Measurements from ENCODE around the gene TMX4.
"Not testable (repeated sequence)": the region's sequence is repeated elsewhere in the genome, so short reads cannot be mapped to it uniquely, and the experiment has no call there.

The TMX4 gene, protein sequence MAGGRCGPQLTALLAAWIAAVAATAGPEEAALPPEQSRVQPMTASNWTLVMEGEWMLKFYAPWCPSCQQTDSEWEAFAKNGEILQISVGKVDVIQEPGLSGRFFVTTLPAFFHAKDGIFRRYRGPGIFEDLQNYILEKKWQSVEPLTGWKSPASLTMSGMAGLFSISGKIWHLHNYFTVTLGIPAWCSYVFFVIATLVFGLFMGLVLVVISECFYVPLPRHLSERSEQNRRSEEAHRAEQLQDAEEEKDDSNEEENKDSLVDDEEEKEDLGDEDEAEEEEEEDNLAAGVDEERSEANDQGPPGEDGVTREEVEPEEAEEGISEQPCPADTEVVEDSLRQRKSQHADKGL

DNA sequence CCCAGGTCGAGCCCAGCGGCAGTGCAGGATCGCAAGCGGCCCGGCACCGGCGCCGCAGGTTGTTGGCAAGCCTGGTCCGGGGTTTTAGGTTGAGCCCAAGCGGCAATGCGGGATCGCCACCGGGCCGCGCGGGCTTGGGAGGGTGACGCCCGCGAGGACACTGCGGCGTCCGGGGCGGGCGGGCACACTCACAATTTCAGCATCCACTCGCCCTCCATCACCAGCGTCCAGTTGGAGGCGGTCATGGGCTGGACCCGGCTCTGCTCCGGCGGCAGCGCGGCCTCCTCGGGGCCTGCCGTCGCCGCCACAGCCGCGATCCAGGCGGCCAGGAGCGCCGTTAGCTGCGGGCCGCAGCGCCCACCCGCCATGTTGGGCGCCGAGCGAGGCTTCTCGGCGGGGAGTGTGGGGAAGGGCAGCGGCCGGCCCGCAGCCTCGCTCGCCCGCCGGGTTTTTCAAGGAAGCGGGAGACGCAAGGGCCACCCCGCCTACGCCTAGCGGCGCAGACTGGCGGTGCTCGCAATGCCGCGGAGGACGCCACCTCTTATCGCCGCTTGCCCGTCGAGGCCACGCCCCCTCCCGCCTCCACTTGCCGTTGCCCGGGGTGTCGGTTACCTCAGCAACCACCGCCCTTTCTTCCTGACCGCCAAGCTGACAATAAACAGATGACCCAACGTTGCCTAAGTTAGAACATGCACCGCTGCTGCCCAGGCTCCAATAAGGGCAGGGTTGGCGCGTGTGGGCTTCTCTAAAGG, at the start of gene TMX4:
TMX4 (minus strand) TSS at position 516 of the 752 bp plus-strand sequence; CDS start at position 368, 148 bp downstream.
- DNase-seq (ENCODE audit: low read depth in 1 of 2, low spot score in 1 of 2) = peak; percentile 80 to 84

- DNase-seq (ENCODE audit: low read depth in 1 of 2, low spot score in 1 of 2) = no peak
Observed at GRCh38 chr20:8067082-8067481, 47.5 kb upstream of the TMX4 start.

DNA sequence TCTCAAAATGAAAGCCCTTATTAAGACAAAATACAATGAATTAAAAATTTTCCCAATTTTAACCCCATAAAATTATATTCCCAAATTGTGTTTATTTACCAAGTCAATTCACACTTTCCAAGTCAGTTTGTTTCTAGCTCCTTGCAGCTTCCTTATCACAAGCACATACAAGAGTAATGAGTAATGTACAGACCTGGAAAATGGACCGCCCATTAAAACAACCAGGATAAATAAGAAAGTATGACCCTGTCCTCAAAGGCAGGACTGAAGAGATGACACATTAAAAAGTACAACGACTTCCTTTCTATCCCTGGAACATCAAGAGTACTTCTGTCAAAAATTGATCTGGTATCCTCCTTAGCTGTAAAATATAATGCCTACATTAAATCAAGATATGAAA, 47.1 kb upstream of the TMX4 start:
- DNase-seq (ENCODE audit: low read depth in 1 of 2, low spot score in 1 of 2) = no peak

- no peak for DNase-seq (ENCODE audit: low read depth in 1 of 2, low spot score in 1 of 2)
Observed at GRCh38 chr20:8065691-8066090, 46.1 kb upstream of the TMX4 start.

DNA sequence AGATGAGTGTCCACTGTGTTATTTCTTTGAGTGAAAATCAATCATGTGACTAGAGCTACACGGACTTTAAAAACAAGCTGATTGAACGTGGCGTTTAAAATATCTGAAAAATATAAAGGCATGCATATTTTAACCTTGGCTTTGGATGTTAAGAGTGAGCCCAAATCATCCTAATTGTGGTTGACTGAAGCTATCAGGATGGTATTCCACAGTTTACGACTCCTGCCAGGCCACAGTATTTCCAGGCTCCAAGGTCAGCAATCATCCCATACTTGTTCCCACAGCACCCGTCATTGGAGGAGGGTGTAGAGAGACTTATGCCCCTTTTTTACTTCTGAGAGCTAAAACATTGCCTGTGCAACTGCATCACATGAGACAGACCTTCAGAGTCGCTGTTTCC, 43.2 kb upstream of the TMX4 start:
- no peak for DNase-seq (ENCODE audit: low read depth in 1 of 2, low spot score in 1 of 2)

DNA sequence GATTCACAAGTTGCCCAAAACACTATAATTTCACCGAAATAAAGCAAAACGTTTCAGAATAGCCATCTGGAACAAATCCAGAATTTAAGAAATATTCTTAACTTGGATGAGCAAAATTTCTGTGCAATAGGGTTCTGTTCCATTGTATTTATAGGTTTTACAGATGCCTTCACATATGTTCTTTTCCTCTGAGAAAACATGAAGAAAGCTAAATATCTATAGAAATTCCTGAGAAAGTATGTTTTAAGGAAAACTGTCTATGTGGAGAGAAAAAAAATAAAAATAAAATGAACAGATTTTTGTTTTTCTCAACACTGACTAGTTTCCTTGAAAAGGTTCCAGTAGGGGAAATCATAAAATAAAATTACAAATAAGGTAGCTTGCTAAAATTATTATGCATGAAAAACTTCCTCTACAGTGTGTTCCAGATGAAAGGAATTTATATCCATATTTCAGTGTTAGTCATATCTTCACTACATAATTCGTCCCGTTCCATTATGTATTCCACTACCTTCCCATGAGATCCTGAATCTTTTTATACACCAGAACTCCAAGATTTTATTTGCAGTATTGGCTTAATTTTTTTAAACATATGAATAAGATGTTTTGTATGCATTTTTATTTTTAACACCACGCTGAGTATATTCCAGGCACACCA, 42.4 kb upstream of the TMX4 start:
- DNase-seq (ENCODE audit: low read depth in 1 of 2, low spot score in 1 of 2) = no peak

DNA sequence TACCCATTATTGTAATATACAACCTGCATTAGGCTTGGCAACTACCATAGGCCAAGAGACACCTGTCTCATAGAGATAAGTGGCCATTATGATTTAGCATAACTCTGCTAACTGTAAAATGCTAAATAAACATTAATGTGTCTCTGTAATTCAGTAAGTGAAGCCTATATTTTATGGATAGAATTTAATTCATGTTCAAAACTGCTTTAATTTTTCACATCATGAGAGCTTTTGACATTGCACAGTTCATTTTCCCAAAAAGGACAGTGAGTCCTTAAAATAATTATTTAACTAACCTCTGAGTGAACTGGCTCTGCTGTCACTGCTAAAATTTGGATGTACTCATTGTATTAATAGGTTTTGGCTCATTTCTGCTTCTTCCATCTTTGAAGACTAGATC, 41.4 kb upstream of the TMX4 start:
- no peak for DNase-seq (ENCODE audit: low read depth in 1 of 2, low spot score in 1 of 2)

GRCh38 chr20:8057871-8058270, 38.3 kb upstream of the TMX4 start:
- DNase-seq (ENCODE audit: low read depth in 1 of 2, low spot score in 1 of 2) = no peak

DNA sequence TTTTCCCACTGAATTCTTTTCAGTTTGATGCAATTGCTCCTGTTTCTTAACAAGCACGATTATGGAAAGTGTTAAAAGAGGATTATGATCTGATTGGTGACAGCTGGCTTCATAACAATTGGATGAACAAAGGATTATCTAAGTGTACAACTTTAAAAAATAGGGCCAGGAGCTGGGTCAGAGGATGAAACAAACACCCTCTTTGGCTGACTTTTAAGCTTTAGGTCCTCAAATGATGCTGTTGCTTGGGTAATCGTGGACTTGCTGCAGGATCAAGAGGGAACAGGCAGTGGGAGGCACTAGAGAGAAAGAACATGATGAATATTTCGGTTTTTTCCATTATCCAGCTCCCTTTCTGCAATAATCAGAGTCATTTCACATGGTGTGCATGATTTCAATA, 35.5 kb upstream of the TMX4 start:
- DNase-seq (ENCODE audit: low read depth in 1 of 2, low spot score in 1 of 2) = no peak

GRCh38 chr20:8050157-8050837, 30.7 kb upstream of the TMX4 start:
- no peak for DNase-seq (ENCODE audit: low read depth in 1 of 2, low spot score in 1 of 2)

GRCh38 chr20:8049310-8049709, 29.7 kb upstream of the TMX4 start:
- DNase-seq (ENCODE audit: low read depth in 1 of 2, low spot score in 1 of 2) = no peak

GRCh38 chr20:8045946-8046345, 26.4 kb upstream of the TMX4 start:
- no peak for DNase-seq (ENCODE audit: low read depth in 1 of 2, low spot score in 1 of 2)

- DNase-seq (ENCODE audit: low read depth in 1 of 2, low spot score in 1 of 2) = no peak
Observed at GRCh38 chr20:8043687-8044282, 24.2 kb upstream of the TMX4 start.

GRCh38 chr20:8039042-8039441, 19.5 kb upstream of the TMX4 start:
- DNase-seq (ENCODE audit: low read depth in 1 of 2, low spot score in 1 of 2) = no peak

DNA sequence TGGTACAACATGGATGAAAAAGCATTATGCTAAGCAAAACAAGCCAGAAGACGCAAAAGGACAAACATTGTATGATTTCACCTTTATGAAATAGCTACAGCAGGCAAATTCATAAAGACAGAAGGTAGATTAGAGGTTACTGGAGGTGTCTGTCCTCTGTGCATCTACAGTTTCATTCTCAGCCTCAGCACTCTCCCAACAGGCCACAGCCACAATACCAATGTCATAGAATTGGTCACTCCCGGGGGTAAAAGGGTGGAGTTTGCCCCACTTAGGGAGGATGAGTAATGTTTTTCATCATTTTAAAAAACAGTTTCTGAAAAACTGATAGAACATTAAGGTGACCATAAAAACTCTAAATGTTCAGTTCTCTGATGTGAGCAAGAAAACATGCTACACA, 17.2 kb upstream of the TMX4 start:
- DNase-seq (ENCODE audit: low read depth in 1 of 2, low spot score in 1 of 2) = no peak

DNA sequence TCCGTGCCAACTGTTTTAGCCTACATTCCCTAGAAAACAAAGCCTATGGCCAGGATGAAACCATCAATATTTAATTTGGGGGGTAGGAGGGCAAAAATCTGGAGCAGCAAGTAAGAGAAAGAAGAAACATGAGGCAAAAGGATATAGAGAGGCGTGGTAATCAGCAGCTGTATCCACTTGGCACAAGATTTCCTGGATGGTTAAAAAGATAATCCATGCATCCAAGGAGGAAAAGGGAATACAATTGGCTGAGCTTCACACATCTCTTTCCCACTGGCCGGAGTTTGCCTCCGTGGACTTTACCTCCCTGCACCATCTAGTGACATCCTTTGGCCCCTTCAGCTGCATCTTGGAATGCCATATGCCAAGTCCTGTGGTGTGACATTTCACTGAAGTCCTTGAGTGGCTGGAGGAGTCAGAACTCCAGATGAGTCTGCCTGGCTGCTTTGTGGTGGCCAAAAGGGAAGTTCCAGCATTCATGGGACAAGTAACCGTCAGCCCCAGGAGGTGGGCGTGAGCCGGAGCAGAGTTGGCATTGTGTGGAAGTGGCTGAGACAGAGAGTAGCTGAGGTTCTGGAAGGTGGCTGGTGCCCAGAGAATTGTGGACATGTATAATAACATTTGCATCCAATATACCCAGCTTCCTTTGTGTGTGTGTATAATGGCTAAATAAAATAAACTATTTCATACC, 13.7 kb upstream of the TMX4 start:
- no peak for DNase-seq (ENCODE audit: low read depth in 1 of 2, low spot score in 1 of 2)

GRCh38 chr20:8032499-8032898, 12.9 kb upstream of the TMX4 start:
- DNase-seq (ENCODE audit: low read depth in 1 of 2, low spot score in 1 of 2) = no peak

DNA sequence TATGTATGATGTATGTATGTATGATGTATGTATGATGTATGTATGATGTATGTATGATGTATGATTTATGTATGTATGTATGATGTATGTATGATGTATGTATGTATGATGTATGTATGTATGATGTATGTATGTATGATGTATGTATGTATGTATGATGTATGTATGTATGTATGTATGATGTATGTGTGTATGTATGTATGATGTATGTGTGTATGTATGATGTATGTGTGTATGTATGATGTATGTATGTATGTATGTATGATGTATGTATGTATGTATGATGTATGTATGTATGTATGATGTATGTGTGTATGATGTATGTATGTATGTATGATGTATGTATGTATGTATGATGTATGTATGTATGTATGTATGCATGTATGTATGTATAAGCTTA, 12.0 kb upstream of the TMX4 start:
- DNase-seq (ENCODE audit: low read depth in 1 of 2, low spot score in 1 of 2) = not testable (repeated sequence)

DNA sequence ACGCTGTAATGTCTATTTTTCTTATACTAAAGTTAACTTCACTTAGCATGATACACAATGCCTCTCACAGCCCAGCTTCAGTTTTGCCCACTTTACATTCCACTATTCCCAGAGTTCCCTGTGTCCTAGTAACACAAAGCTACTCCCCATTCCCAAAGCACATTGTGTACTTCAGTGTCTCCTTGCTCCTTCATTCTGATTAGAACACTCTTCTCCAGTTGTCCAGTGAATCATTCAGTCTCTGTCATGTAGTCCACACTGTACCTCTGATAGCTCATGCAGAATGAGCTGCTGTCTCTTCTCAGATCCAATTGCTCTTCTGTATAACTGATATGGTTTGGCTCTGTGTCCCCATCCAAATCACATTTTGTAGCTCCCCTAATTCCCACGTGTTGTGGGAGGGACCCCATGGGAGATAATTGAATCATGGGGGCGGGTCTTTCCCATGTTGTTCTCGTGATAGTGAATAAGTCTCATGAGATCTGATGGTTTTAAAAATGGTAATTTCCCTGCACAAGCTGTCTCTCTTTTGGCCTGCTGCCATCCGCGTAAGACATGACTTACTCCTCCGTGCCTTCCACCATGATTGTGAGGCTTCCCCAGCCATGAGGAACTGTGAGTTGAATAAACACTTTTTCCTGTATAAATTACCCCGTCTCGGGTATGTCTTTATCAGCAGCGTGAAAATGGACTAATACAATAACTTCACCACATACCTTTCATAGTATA, 2.1 kb upstream of the TMX4 start:
- no peak for DNase-seq (ENCODE audit: low read depth in 1 of 2, low spot score in 1 of 2)

All from activated T-helper 1 cell treated with anti-CD3 and anti-CD28 coated beads, Interleukin-2, amount 50 U/mL, for 16 hours (primary cell).